Peyer's patch (tissue), 4 donors: ENCODE data around the gene PTOV1. TPM values are rescaled to one million over a fixed set of nuclear protein-coding genes. Genes with fewer than 3 reads are reported as not detected.

Source experiments
- DNase-seq, 3 donors: peaks; one replicate each; pipeline ENCODE4 v3.0.0-alpha.2; 2017 to 2019
- H3K27ac ChIP-seq, 4 donors: fragments of 200-600 bp; sonication (generic); one replicate each; pipeline ENCODE4 v1.5.1; 2016 to 2019
- H3K27me3 ChIP-seq, 2 donors: fragments of 200-600 bp; sonication (generic); one replicate each; pipeline ENCODE4 v1.5.1; 2019
- H3K36me3 ChIP-seq, 3 donors: fragments of 200-600 bp; sonication (generic); one replicate each; pipeline ENCODE4 v1.5.1; 2016 to 2019
- H3K4me1 ChIP-seq, 4 donors: fragments of 200-600 bp; sonication (generic); one replicate each; pipeline ENCODE4 v1.5.1; 2016 to 2019
- H3K4me3 ChIP-seq, 4 donors: fragments of 200-600 bp; sonication (generic); 1 replicate in 3 of 4; 2 replicates in 1 of 4; pipeline ENCODE4 v1.5.1; 2016 to 2019; ENCODE audit warnings: mild to moderate bottlenecking in 1 of 4
- H3K9me3 ChIP-seq, 4 donors: fragments of 200-600 bp; sonication (generic); one replicate each; pipeline ENCODE4 v1.5.1; 2016 to 2019; ENCODE audit warnings: mild to moderate bottlenecking in 1 of 4
- POLR2A ChIP-seq, 2 donors: fragments of 450-650 bp; IDR thresholded peaks; one replicate each; pipeline ENCODE4 v1.5.1; 2017; ENCODE audit warnings: antibody characterized with exemption in 2 of 2, mild to moderate bottlenecking in 2 of 2, moderate library complexity in 2 of 2
- total RNA-seq, 4 donors: library from RNA; depleted of rRNA; stranded (reverse); fragments of >200 nt; gene quantifications; one replicate each; pipeline ENCODE4 v1.1.0, GENCODE V29; 2016
- TF ChIP-seq, protein P1 (sequence below), 6 experiments: fragments of 450-650 bp in 4 of 6; fragments of 200-600 bp in 2 of 6; sonication (generic) in 1 of 6; IDR thresholded peaks; one replicate each; pipeline ENCODE4 v1.5.1; 2017 to 2019; ENCODE audit warnings: antibody characterized with exemption in 6 of 6, mild to moderate bottlenecking in 3 of 6, moderate library complexity in 1 of 6

PTOV1 gene
- total RNA-seq, 4 donors from 2014 or later, result 80.0 to 153 (median 95.9) TPM

DNA sequence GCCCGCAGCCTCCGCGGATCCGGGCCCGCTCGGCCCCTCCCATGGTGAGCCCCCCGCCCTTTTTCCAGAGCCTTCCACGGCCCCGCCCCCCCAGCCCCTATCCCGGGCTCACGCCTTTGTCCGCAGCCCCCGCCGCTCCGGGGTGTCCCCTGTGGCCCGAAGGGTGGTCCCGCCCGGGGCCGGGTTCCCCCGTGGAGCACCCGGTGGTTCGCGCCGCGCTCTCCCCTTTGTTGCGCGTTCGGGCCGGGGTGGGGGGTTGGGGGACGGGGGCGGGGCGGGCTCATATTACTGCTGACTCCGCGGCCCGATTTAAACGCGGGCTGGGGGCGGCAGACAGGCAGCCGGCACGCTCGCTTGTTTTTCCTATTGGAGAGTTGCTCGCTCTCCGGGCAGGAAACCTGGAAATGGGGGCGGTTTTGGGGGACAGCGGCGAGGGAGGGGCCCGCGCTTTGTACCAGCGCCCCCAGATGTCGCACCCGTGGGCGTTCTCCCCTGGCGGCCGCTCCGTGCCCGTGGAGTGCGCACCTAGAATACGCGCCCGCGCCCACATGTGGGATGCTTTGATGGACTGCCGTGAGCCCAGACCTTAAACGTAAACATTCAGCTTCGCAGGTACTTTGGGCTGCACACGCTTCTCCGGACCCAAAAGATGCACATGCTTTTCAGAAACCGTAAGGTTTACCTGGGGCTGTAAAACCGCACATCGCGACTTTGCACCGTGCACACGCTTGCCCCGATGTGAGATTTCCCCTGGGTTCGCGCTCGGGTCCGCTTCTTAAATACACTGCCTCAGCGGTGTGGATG is 699 bp downstream of the PTOV1 start:
- Histone ChIP-seq H3K9me3 (no peaks in the 10 kb centered on the region), H3K27ac (peak overlapping the region; percentile 95 to 100 (median 99)), H3K27me3 (no peaks in the 10 kb centered on the region), H3K4me1 (peaks cover 0 to 17% (median 9%) of the 10 kb centered on the region in 4 donors), H3K4me3 (peak overlapping the region; percentile 91 to 98 (median 96)), H3K36me3 (peaks cover 0 to 21% (median 0%) of the 10 kb centered on the region in 3 donors)
- DNase-seq, result peak in 2 of 3 donors; percentile 45 to 55
- TF ChIP-seq, protein P1, sequence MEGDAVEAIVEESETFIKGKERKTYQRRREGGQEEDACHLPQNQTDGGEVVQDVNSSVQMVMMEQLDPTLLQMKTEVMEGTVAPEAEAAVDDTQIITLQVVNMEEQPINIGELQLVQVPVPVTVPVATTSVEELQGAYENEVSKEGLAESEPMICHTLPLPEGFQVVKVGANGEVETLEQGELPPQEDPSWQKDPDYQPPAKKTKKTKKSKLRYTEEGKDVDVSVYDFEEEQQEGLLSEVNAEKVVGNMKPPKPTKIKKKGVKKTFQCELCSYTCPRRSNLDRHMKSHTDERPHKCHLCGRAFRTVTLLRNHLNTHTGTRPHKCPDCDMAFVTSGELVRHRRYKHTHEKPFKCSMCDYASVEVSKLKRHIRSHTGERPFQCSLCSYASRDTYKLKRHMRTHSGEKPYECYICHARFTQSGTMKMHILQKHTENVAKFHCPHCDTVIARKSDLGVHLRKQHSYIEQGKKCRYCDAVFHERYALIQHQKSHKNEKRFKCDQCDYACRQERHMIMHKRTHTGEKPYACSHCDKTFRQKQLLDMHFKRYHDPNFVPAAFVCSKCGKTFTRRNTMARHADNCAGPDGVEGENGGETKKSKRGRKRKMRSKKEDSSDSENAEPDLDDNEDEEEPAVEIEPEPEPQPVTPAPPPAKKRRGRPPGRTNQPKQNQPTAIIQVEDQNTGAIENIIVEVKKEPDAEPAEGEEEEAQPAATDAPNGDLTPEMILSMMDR (IDR thresholded peaks at IDR 0.05), result no peak
- no peak for TF ChIP-seq POLR2A (IDR thresholded peaks at IDR 0.05)

DNA sequence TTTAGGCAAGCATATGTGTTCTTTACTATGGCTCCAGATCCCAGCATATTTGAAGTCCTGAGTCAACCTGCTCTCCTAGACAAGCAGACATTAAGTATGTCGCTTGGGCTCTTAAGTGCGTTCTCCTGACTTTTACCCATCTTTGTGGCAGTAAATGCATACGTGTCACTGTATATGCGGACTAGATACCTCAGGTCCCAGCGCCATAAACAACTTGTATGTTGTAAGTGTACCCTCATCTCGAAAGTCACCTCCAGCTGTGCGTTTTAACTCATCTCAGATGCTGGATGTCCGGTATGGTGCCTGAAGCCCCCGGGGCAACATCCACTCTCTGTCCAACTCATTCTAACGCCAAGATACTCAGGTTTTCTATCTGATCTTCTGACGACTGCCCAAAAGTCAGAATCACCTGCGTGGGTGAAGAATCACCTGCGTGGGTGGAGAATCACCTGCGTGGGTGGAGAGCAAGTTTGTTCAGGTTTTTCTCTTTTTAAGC is 1.7 kb downstream of the PTOV1 start:
- peak overlapping the region in 2 of 4 donors; percentile 96 to 98 for H3K4me3 ChIP-seq
- H3K27ac ChIP-seq, result no peak overlapping the region
- peaks cover 0 to 17% (median 9%) of the 10 kb centered on the region in 4 donors for H3K4me1 ChIP-seq
- no peaks in the 10 kb centered on the region for H3K27me3 ChIP-seq
- DNase-seq, result no peak
- peaks cover 0 to 31% (median 0%) of the 10 kb centered on the region in 3 donors for H3K36me3 ChIP-seq
- no peaks in the 10 kb centered on the region for H3K9me3 ChIP-seq
- TF ChIP-seq, protein P1 (IDR thresholded peaks at IDR 0.05), result no peak
- TF ChIP-seq POLR2A (IDR thresholded peaks at IDR 0.05), result no peak

DNA sequence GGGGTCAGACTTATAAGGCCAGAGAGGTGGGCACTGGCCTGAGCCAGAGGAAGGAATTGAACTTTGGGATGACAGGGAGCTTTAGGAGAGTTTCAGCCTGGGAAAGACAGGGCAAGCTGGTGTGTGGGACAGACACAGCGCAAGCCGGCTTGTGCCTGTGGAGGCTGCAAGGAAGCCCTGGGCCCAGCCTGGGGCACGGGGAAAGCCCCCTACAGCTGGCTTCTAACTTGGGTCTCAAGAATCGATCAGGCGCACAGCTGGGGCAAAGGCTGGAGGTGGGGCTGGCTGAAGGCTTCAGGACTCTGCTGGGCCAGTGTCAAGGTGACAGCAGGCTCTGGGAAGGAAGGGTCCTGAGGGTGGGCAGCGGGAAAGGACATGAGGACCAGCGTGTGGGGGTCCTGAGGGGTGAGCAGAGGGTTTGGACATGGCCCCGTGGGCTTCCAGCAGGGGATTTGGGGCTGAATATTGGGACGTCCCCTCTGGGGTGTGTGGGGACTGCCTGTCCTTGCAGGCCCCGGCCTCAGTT is 3.0 kb downstream of the PTOV1 start:
- H3K27ac ChIP-seq, result no peak overlapping the region
- no peaks in the 10 kb centered on the region for H3K9me3 ChIP-seq
- no peak for DNase-seq
- H3K4me1 ChIP-seq, result peaks cover 0 to 17% (median 6%) of the 10 kb centered on the region in 4 donors
- H3K27me3 ChIP-seq, result no peaks in the 10 kb centered on the region
- peaks cover 0 to 43% (median 0%) of the 10 kb centered on the region in 3 donors for H3K36me3 ChIP-seq
- H3K4me3 ChIP-seq, result no peak overlapping the region
- TF ChIP-seq POLR2A (IDR thresholded peaks at IDR 0.05), result no peak
- TF ChIP-seq, protein P1 (IDR thresholded peaks at IDR 0.05), result no peak

DNA sequence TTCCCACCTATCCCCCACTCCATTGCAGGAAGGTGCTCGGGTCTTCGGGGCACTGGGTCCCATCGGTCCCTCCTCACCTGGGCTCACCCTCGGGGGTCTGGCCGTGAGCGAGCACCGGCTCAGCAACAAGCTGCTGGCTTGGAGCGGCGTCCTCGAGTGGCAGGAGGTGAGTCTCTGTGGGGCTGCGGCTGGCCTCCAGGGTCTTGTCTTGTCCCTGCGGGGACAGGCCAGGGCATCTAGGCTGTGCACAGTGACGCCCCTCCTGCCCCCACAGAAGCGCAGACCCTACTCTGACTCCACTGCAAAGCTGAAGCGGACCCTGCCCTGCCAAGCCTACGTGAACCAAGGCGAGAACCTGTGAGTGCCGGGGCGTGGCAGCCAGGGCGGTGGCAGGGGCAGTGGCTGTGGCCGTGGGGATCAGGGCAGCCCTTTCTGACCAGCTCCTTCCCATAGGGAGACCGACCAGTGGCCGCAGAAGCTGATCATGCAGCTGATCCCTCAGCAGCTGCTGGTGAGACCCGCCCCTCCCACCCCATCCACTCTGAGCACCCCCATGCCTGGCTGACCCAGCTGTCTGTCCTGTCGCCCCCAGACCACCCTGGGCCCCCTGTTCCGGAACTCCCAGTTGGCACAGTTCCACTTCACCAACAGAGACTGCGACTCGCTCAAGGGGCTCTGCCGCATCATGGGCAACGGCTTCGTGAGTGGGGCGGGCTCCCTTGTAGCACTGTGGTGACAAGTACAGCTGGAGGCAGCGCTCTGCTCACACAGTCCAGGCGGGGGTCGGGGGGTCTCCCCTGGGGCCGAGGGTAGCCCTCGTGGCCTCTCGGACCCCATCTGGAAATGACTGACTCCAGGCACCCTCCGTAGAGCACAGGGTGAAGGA is 3.7 kb downstream of the PTOV1 start:
- TF ChIP-seq POLR2A (IDR thresholded peaks at IDR 0.05), result no peak
- TF ChIP-seq, protein P1 (IDR thresholded peaks at IDR 0.05), result no peak
- Histone ChIP-seq H3K36me3 (peaks cover 0 to 50% (median 0%) of the 10 kb centered on the region in 3 donors), H3K4me1 (peaks cover 0 to 17% (median 6%) of the 10 kb centered on the region in 4 donors), H3K27ac (no peak overlapping the region), H3K4me3 (no peak overlapping the region), H3K9me3 (no peaks in the 10 kb centered on the region), H3K27me3 (no peaks in the 10 kb centered on the region)
- DNase-seq, result peak in 1 of 3 donors; percentile 48

DNA sequence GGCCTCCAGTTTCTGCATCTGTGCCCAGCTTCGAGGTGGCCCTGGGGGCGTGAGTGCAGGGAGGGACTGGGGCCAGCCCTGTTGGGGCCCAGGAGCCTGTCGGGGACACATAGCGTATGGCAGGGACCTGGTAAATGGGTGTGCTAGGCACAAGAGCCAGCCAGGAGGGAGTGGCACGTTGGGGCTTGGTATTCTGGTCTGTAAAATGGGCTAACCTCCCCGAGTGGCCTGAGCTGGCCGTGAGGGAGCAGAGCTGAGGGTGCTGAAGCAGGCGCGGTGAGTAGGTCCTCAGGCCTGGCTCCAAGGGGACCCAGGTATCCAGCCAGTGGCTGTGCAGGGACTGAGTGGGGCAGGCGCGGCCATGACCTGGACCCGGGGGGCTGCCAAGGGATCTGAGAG is 4.3 kb downstream of the PTOV1 start:
- no peaks in the 10 kb centered on the region for H3K27me3 ChIP-seq
- DNase-seq, result peak in 1 of 3 donors; percentile 45
- TF ChIP-seq, protein P1 (IDR thresholded peaks at IDR 0.05), result no peak
- TF ChIP-seq POLR2A (IDR thresholded peaks at IDR 0.05), result no peak
- H3K36me3 ChIP-seq, result peaks cover 0 to 57% (median 0%) of the 10 kb centered on the region in 3 donors
- peaks cover 0 to 17% (median 6%) of the 10 kb centered on the region in 4 donors for H3K4me1 ChIP-seq
- H3K9me3 ChIP-seq, result no peaks in the 10 kb centered on the region
- no peak overlapping the region for H3K4me3 ChIP-seq
- no peak overlapping the region for H3K27ac ChIP-seq
